ENCODE results near the gene SH3TC1.

DNA sequence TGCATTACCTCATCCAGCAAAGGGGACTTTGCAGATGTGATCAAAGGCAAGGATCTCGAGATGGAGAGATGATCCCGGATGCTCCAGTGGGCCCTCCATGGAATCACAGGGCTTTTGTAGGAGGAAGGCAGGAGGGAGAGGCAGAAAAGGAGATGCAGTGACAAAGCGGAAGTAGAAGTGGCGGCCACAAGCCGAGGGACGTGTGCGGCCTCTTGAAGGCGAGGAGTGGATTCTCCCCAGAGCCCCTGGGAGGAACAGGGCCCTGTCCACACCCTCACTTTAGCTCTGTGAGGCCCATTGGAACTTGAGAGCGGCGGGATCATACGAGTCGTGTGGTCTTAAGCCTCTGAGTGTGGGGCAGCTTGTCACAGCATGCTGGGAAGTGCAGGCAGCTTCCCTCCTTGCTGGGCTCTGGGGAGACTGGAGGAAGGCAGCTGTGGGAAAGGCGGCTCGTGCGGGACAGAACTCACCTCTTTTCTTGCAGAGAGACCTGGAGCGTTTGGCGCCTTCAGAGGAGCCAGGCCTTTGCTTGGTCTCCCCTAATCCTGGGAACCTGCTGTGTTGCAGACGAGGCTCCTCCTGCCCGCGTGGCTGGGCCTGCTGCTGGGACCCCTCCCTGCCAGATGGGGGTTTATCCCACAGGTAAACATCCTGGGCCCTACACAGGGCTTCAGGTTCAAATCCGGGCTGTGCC, 10.2 kb downstream of the SH3TC1 start:
- TF ChIP-seq, protein P1, sequence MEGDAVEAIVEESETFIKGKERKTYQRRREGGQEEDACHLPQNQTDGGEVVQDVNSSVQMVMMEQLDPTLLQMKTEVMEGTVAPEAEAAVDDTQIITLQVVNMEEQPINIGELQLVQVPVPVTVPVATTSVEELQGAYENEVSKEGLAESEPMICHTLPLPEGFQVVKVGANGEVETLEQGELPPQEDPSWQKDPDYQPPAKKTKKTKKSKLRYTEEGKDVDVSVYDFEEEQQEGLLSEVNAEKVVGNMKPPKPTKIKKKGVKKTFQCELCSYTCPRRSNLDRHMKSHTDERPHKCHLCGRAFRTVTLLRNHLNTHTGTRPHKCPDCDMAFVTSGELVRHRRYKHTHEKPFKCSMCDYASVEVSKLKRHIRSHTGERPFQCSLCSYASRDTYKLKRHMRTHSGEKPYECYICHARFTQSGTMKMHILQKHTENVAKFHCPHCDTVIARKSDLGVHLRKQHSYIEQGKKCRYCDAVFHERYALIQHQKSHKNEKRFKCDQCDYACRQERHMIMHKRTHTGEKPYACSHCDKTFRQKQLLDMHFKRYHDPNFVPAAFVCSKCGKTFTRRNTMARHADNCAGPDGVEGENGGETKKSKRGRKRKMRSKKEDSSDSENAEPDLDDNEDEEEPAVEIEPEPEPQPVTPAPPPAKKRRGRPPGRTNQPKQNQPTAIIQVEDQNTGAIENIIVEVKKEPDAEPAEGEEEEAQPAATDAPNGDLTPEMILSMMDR (IDR thresholded peaks at IDR 0.05; ENCODE audit: low read depth, low read length), result no peak
- no peak for TF ChIP-seq EZH2phosphoT487 (IDR thresholded peaks at IDR 0.05; ENCODE audit: low read depth)
